Trophoblast cell (in vitro differentiated cells and primary cell): ENCODE data around the gene CASP9.

ENCODE experiments used
- DNase-seq, 2 donors: peaks; one replicate each; pipeline ENCODE4 v3.0.0-alpha.2; 2016
- H2AFZ ChIP-seq: 2 replicates; pipeline ENCODE4 v1.6.1; 2013; ENCODE audit warnings: low read length, moderate library complexity, mild to moderate bottlenecking; ENCODE audit not compliant: insufficient read depth, poor library complexity
- H2AK5ac ChIP-seq: 2 replicates; pipeline ENCODE4 v1.6.1; 2013; ENCODE audit warnings: mild to moderate bottlenecking, low read length
- H2BK120ac ChIP-seq: 2 replicates; pipeline ENCODE4 v1.6.1; 2013; ENCODE audit warnings: low read length, mild to moderate bottlenecking, moderate library complexity; ENCODE audit not compliant: insufficient read depth, poor library complexity
- H2BK12ac ChIP-seq: 2 replicates; pipeline ENCODE4 v1.6.1; 2013; ENCODE audit warnings: mild to moderate bottlenecking, low read length, moderate library complexity
- H2BK5ac ChIP-seq: 2 replicates; pipeline ENCODE4 v1.6.1; 2013; ENCODE audit warnings: low read length, low read depth, moderate library complexity, mild to moderate bottlenecking; ENCODE audit not compliant: poor library complexity
- H3K14ac ChIP-seq: 2 replicates; pipeline ENCODE4 v1.6.1; 2013; ENCODE audit warnings: mild to moderate bottlenecking, low read length
- H3K18ac ChIP-seq: 2 replicates; pipeline ENCODE4 v1.6.1; 2013; ENCODE audit warnings: mild to moderate bottlenecking, low read length
- H3K23ac ChIP-seq: 2 replicates; pipeline ENCODE4 v1.6.1; 2013; ENCODE audit warnings: low read length
- H3K27ac ChIP-seq: 2 replicates; pipeline ENCODE4 v1.5.1; 2013; ENCODE audit warnings: low read depth, mild to moderate bottlenecking, inconsistent platforms, low read length, moderate library complexity
- H3K27me3 ChIP-seq: 2 replicates; pipeline ENCODE4 v1.6.1; 2013; ENCODE audit warnings: inconsistent platforms, mild to moderate bottlenecking, low read length, moderate library complexity; ENCODE audit not compliant: insufficient read depth
- H3K36me3 ChIP-seq, 2 experiments: 1 replicate in 1 of 2; 2 replicates in 1 of 2; pipeline ENCODE4 v1.6.1; 2013; ENCODE audit warnings: low read length in 2 of 2, mild to moderate bottlenecking in 2 of 2, moderate library complexity in 1 of 2; ENCODE audit not compliant: insufficient read depth in 2 of 2, control insufficient read depth in 1 of 2
- H3K4ac ChIP-seq: 2 replicates; pipeline ENCODE4 v1.6.1; 2013; ENCODE audit warnings: low read depth, mild to moderate bottlenecking, low read length, moderate library complexity
- H3K4me1 ChIP-seq, 2 experiments: 1 replicate in 1 of 2; 2 replicates in 1 of 2; pipeline ENCODE4 v1.6.1; 2013; ENCODE audit warnings: low read length in 2 of 2, mild to moderate bottlenecking in 2 of 2, moderate library complexity in 1 of 2; ENCODE audit not compliant: insufficient read depth in 2 of 2, control insufficient read depth in 1 of 2
- H3K4me2 ChIP-seq: 2 replicates; pipeline ENCODE4 v1.6.1; 2013; ENCODE audit warnings: inconsistent platforms, mild to moderate bottlenecking, low read length, moderate library complexity
- H3K4me3 ChIP-seq: 2 replicates; pipeline ENCODE4 v1.5.1; 2013; ENCODE audit warnings: mild to moderate bottlenecking, low read depth, low read length, inconsistent platforms
- H3K79me1 ChIP-seq: one replicate; pipeline ENCODE4 v1.6.1; 2013; ENCODE audit warnings: low read length
- H3K79me2 ChIP-seq: 2 replicates; pipeline ENCODE4 v1.6.1; 2013; ENCODE audit warnings: low read length, mild to moderate bottlenecking; ENCODE audit not compliant: control insufficient read depth, insufficient read depth, poor library complexity
- H3K9ac ChIP-seq: 2 replicates; pipeline ENCODE4 v1.6.1; 2013; ENCODE audit warnings: mild to moderate bottlenecking, low read length
- H3K9me3 ChIP-seq: 2 replicates; pipeline ENCODE4 v1.6.1; 2013; ENCODE audit warnings: low read depth, mild to moderate bottlenecking, control low read depth, inconsistent platforms, low read length; ENCODE audit not compliant: insufficient read depth
- H4K12ac ChIP-seq: 2 replicates; pipeline ENCODE4 v1.6.1; 2013; ENCODE audit warnings: low read depth, mild to moderate bottlenecking, low read length, moderate library complexity
- H4K8ac ChIP-seq: 2 replicates; pipeline ENCODE4 v1.6.1; 2013; ENCODE audit warnings: low read depth, mild to moderate bottlenecking, low read length, moderate library complexity
- H4K91ac ChIP-seq: one replicate; pipeline ENCODE4 v1.6.1; 2013; ENCODE audit warnings: low read depth, mild to moderate bottlenecking, low read length, moderate library complexity
- WGBS: extraction: QIAGEN DNeasy Blood & Tissue Kit; methylation state at CpG from one replicate; pipeline ENCODE4 v1.1.7; 2013; ENCODE audit warnings: missing lambda C conversion rate; ENCODE audit not compliant: insufficient read length, insufficient coverage; ENCODE audit errors: extremely low coverage; 5-methylcytosine and 5-hydroxymethylcytosine counted together

The CASP9 gene

DNA sequence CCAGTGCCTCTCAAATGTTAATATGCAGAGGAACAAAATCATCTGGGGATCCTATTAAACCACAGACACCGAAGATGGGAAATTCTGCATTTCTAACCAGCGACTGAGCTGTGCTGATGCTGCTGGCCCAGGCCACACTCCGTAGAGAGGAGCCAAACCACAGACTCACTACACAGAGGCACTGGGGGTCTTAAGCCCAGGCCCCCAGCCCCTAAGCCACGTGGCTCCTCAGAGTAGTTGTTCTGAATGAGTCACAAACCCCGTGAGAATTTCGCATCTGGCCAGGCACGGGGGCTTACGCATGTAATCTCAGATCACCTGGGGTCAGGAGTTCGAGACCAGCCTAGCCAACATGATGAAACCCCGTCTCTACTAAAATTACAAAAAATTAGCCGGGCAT lies 70.3 kb downstream of the CASP9 start:
- Histone ChIP-seq H3K18ac (no peak overlapping the region), H2AK5ac (no peak overlapping the region), H3K4ac (no peak overlapping the region), H3K4me1 (no peaks in the 10 kb centered on the region), H3K79me1 (no peaks in the 10 kb centered on the region), H3K9ac (no peak overlapping the region), H4K91ac (no peak overlapping the region), H3K27ac (no peak overlapping the region), H3K14ac (no peak overlapping the region), H2AFZ (no peak overlapping the region), H2BK5ac (no peak overlapping the region), H3K27me3 (no peaks in the 10 kb centered on the region), H4K12ac (no peak overlapping the region), H4K8ac (no peak overlapping the region), H2BK12ac (no peak overlapping the region), H3K4me3 (no peak overlapping the region), H3K4me2 (no peak overlapping the region), H3K79me2 (no peaks in the 10 kb centered on the region), H3K23ac (no peak overlapping the region), H3K9me3 (peaks cover 4% of the 10 kb centered on the region), H2BK120ac (no peak overlapping the region), H3K36me3 (no peaks in the 10 kb centered on the region)
- no CpG with 5 or more reads among the region's 11 CpGs for WGBS
- no peak for DNase-seq

DNA sequence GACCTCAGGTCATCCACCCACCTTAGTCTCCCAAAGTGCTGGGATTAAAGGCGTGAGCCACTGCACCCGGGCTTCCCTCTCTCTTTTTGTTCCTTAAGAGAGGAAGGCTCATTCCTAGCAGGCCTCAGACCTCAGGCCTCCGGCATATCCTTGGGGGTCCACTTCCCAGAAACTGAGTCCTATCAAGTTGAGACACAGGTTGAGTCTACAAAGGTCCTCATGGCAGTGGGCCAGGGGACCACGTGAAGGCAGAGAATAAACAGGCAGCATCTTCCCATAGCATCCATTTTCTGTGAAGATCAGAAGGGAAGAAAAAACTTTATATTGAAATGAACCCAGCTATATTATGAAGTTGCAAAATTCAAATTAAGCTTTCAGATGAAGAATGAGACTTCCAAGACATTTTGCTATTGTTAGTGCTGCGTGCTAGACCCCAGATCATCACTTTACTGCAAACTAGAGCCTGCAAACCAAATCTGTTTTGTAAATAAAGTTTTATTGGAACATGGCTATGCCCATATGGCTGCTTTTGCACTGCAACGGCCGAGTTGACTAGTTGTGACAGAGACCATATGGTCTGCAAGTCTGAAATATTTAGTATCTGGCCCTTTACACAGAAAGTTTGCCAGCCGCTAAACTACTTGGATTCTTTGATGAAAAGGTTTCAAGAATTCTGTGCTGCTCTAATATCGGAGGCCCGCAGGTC lies 71.0 kb downstream of the CASP9 start:
- H3K4me3 ChIP-seq, result no peak overlapping the region
- H2BK12ac ChIP-seq, result no peak overlapping the region
- no peak overlapping the region for H4K8ac ChIP-seq
- no peak overlapping the region for H4K12ac ChIP-seq
- H3K36me3 ChIP-seq, result no peaks in the 10 kb centered on the region
- no peaks in the 10 kb centered on the region for H3K79me1 ChIP-seq
- H3K27me3 ChIP-seq, result no peaks in the 10 kb centered on the region
- H2BK5ac ChIP-seq, result no peak overlapping the region
- no peak overlapping the region for H3K18ac ChIP-seq
- H3K79me2 ChIP-seq, result no peaks in the 10 kb centered on the region
- H3K23ac ChIP-seq, result no peak overlapping the region
- H3K4me2 ChIP-seq, result no peak overlapping the region
- no peak for DNase-seq
- no peak overlapping the region for H2AK5ac ChIP-seq
- no peak overlapping the region for H2BK120ac ChIP-seq
- H3K27ac ChIP-seq, result no peak overlapping the region
- no peak overlapping the region for H3K9ac ChIP-seq
- no CpG with 5 or more reads among the region's 10 CpGs for WGBS
- H3K4ac ChIP-seq, result no peak overlapping the region
- no peak overlapping the region for H4K91ac ChIP-seq
- H2AFZ ChIP-seq, result no peak overlapping the region
- peaks cover 4% of the 10 kb centered on the region for H3K9me3 ChIP-seq
- H3K14ac ChIP-seq, result no peak overlapping the region
- H3K4me1 ChIP-seq, result no peaks in the 10 kb centered on the region

DNA sequence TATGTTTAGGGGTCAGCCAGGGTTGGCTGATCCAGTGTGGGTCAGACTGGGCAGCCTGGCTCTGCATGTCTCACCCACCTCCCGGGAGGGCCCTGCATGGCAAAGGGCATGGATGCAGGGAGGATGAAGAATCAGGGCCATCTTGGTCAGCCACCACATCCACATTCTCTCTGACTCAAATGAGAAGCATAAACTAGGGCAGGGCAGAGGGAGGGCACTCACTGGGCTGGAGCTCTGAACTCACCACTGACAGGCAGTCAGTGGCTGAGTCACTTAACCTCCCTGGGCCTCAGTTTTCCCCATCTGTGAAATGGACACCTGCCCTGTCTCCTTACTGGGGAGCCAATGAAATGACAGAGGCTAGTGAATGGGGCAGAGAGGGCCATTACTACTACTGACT lies 71.8 kb downstream of the CASP9 start:
- no peaks in the 10 kb centered on the region for H3K79me2 ChIP-seq
- no peak overlapping the region for H2BK120ac ChIP-seq
- H2AFZ ChIP-seq, result no peak overlapping the region
- no peaks in the 10 kb centered on the region for H3K36me3 ChIP-seq
- no peaks in the 10 kb centered on the region for H3K79me1 ChIP-seq
- no peak overlapping the region for H3K4ac ChIP-seq
- no peak overlapping the region for H2BK5ac ChIP-seq
- H4K12ac ChIP-seq, result no peak overlapping the region
- DNase-seq, result no peak
- no peaks in the 10 kb centered on the region for H3K4me1 ChIP-seq
- WGBS, result no CpG with 5 or more reads among the region's 1 CpG
- no peak overlapping the region for H3K4me2 ChIP-seq
- H3K4me3 ChIP-seq, result no peak overlapping the region
- H3K27ac ChIP-seq, result no peak overlapping the region
- no peak overlapping the region for H2AK5ac ChIP-seq
- H2BK12ac ChIP-seq, result no peak overlapping the region
- peaks cover 4% of the 10 kb centered on the region for H3K9me3 ChIP-seq
- no peak overlapping the region for H3K23ac ChIP-seq
- no peak overlapping the region for H3K9ac ChIP-seq
- no peak overlapping the region for H3K14ac ChIP-seq
- H4K91ac ChIP-seq, result no peak overlapping the region
- H3K18ac ChIP-seq, result no peak overlapping the region
- no peak overlapping the region for H4K8ac ChIP-seq
- H3K27me3 ChIP-seq, result no peaks in the 10 kb centered on the region

DNA sequence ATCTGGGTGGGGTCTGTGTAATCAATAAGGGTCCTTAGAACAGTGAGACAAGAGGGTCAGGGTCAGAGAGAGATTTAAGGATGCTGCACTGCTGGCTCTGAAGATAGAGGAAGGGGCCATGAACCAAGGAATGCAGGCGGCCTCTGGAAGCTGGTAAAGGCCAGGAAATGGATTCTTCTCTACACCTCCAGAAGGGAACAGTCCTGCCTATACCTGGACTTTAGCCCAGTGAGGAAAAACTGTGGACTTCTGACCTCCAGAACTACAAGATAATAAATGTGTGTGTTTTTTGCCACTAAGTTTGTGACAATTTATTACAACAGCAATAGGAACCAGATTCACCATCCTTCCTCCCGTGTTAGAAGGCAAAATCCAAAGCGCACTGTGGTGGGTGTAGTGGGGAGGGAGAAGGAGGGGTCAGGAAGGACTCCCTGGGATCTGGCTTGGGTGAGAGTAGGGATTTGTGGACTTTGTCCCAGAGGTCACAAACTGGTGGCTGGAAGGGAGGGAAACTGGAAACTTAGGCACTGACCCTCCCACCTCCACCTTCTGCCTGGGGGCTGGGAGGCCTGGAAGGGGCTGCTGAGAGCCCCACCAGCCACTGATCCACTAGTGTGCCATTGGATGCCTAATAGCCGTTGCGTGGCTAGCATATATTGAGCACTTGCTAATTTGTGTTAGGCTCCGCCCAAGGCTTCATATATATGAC lies 72.8 kb downstream of the CASP9 start:
- Histone ChIP-seq H4K91ac (no peak overlapping the region), H3K27me3 (no peaks in the 10 kb centered on the region), H3K79me1 (no peaks in the 10 kb centered on the region), H4K12ac (no peak overlapping the region), H2AK5ac (no peak overlapping the region), H3K4me3 (no peak overlapping the region), H3K4me1 (no peaks in the 10 kb centered on the region), H2AFZ (no peak overlapping the region), H3K4ac (no peak overlapping the region), H3K79me2 (no peaks in the 10 kb centered on the region), H3K9ac (no peak overlapping the region), H3K14ac (no peak overlapping the region), H3K4me2 (no peak overlapping the region), H3K9me3 (peaks cover 4% of the 10 kb centered on the region), H4K8ac (no peak overlapping the region), H3K23ac (no peak overlapping the region), H3K36me3 (no peaks in the 10 kb centered on the region), H2BK12ac (no peak overlapping the region), H2BK120ac (no peak overlapping the region), H3K18ac (no peak overlapping the region), H2BK5ac (no peak overlapping the region), H3K27ac (no peak overlapping the region)
- no CpG with 5 or more reads among the region's 6 CpGs for WGBS
- DNase-seq, result no peak
